NCI-H524 treated with DMSO at 0.1 percent for 48 hours (cell line): ENCODE data around the gene FBXL16.

Source experiments
- DNase-seq: peaks from one replicate; lab custom pipeline; 2025; lab: John Stamatoyannopoulos, UW

The FBXL16 gene

DNA sequence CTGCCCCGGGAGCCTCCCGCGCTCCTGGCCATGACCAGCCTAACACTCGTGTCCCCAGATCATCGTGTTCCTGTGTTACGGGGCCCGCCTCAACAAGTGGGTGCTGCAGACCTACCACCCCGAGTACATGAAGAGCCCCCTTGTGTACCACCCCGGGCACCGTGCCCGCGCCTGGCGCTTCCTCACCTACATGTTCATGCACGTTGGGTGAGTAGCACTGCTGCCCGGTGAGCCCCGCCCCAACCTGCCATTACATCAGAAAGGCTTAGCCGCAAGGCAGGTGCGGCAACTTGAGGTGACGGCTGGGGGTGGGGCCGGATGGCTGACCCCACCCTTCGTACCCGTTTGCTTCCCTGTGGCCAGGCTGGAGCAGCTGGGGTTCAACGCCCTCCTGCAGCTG lies 28.7 kb downstream of the FBXL16 start:
- DNase-seq, result no peak

DNA sequence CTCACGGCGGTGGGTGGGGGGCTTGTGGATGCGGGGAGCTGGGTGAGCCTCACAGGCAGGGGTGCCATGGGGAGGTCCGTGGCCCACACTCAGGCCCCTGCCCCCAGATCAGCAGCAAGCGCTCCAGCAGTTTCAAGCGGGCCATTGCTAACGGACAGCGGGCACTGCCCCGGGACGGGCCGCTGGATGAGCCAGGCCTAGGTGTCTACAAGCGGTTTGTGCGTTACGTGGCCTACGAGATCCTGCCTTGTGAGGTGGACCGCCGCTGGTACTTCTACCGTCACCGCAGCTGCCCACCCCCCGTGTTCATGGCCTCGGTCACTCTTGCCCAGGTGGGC lies 29.1 kb downstream of the FBXL16 start:
- DNase-seq, result no peak

DNA sequence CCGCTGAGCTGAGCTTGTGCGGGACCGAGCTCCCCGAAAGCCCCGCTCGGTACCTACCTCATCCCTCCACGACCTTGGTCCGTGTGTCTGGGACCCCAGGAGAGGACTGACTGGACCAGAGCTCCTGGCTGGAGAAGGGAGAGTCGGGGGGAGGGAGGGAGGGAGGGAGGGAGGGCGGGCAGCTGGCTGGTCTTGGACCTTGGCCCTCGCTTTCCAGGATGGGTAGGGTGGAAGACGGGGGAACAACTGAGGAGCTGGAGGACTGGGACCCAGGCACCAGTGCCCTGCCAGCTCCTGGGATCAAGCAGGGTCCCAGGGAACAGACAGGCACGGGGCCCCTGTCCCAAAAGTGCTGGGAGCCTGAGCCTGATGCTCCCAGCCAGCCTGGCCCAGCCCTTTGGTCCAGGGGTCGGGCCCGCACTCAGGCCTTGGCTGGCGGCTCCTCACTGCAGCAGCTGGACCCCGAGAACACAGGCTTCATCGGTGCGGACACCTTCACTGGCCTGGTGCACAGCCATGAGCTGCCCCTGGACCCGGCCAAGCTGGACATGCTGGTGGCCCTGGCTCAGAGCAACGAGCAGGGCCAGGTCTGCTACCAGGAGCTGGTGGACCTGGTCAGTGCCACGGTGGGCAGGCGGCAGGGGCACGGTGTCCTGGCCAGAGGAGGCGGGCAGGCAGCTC lies 29.6 kb downstream of the FBXL16 start:
- DNase-seq, result no peak

DNA sequence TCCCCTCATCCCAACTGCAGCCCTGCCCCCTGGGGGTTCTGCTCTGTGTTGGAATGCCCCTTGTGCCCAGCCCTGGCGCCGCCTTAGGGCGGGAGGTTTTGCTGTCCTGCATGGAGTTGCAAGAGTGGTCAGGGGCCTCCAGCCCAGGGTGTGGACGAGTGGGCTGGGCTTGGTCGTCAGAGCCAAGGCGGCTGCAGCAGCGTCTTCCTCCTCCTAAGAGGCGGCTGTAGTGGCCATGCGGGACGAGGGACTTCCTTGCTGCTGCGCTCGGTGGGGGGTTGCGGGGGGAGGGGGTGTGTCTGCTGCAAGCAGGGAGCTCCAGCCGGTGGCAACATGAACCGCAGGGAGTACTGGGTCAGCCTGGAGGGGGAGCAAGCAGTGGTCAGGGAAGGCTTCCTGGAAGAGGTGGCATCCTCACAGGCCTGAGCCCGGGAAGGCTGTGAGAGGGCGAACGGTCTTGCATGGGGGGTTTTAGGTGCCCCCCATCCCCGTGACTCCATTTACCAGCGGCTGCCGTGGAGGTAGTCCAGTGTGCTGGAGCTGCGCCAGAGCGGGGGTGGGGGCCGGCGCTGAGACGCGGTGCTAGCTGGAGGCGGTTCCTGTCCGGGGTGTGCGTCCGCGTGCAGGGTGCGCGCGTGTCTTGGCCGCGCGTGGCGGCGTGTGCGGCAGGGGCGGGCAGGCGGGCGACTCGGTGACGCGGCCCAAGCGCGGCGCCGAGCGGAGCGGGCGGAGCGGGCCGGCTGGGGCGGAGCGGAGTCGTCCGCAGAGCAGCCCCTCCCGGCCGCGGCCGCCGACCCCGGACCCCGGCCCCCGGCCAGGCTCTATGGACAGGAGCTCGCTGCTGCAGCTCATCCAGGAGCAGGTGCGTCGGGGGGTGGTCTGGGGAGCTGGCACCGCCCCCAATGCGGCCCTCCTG lies 30.4 kb downstream of the FBXL16 start, which contains the start of gene RHBDL1:
RHBDL1 (plus strand) TSS at position 704 of the 916 bp plus-strand sequence; CDS start at position 824, 120 bp downstream.
- DNase-seq, result no peak

DNA sequence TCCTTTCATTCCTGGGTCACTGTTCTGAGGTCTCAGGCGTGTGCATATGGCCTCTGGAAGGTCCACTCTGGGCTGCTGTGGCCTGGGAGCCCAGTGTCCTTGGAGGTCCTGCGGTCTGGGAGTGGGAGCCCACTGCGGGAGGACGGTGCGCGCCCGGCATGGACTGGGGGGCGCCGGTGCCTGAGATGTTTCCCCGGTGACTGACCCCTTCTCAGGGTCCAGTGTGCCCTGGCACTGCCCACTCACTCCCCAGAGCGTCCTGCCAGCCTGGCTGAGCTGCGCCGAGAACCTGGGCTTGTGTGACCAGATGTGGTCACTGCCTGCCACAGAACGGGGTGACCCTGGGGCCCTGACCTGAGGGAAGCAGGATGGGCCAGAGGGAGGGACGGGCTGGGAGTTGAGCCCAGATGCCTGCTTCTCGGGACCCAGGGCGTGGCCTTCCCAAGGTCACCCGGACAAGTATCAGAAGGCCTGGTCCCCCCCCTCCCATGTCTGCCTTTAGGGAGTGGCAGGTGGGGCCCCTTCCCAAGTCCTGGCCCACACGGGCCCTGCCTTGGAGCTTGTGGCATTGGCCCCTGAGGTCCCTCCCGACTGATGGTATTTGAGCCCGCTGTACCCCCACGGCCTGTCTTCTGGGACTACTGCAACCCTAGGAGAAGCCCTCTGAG lies 31.3 kb downstream of the FBXL16 start:
- no peak for DNase-seq

DNA sequence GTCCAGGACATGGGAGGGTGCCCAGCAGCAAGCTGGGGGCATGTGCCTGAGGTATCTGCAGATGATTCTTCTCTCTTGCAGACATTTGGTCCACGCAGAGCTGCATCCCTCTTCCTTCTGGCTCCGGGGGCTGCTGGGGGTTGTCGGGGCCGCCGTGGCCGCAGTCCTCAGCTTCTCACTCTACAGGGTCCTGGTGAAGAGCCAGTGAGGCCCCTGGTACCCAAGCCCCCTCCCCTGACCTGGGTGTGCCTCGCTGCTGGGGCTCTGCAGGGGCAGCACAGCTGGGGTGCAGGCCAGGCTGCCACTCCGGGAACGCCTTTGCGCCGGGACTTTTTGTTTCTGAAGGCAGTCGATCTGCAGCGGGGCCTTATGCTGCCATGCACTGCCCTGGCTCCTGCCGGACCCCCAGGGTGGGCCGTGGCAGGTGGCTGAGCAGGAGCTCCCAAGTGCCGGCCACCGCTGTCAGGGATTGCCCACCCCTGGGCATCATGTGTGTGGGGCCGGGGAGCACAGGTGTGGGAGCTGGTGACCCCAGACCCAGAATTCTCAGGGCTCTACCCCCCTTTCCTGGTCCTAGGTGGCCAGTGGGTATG lies 32.1 kb downstream of the FBXL16 start:
- DNase-seq, result no peak

DNA sequence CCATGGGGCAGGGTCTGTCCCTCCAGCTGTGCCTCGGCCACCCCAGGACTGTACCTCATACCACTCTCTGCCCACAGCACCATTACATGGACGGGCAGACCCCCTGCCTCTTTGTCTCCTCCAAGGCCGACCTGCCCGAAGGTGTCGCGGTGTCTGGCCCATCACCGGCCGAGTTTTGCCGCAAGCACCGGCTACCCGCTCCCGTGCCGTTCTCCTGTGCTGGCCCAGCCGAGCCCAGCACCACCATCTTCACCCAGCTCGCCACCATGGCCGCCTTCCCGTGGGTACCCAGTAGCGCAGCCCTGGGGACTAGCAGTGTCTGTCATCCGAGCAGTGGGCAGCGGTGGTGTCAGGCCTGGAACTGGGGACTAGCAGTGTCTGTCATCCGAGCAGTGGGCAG lies 32.8 kb downstream of the FBXL16 start:
- DNase-seq, result no peak

DNA sequence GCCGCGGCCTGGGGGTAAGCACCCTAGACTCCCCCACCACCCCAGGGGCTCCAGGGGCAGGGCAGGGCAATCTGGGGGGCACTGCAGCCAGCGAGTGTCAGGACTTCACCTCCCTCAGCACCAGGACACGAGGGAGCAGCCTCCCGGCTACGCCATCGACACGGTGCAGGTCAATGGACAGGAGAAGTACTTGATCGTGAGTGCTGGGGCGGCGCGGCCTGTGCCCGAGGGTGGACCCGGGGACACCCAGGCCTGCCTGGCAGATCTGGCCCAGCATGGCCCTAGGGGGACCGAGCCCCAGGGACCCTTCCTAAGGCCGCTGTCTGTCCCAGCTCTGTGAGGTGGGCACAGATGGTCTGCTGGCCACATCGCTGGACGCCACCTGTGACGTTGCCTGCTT lies 33.2 kb downstream of the FBXL16 start:
- no peak for DNase-seq

DNA sequence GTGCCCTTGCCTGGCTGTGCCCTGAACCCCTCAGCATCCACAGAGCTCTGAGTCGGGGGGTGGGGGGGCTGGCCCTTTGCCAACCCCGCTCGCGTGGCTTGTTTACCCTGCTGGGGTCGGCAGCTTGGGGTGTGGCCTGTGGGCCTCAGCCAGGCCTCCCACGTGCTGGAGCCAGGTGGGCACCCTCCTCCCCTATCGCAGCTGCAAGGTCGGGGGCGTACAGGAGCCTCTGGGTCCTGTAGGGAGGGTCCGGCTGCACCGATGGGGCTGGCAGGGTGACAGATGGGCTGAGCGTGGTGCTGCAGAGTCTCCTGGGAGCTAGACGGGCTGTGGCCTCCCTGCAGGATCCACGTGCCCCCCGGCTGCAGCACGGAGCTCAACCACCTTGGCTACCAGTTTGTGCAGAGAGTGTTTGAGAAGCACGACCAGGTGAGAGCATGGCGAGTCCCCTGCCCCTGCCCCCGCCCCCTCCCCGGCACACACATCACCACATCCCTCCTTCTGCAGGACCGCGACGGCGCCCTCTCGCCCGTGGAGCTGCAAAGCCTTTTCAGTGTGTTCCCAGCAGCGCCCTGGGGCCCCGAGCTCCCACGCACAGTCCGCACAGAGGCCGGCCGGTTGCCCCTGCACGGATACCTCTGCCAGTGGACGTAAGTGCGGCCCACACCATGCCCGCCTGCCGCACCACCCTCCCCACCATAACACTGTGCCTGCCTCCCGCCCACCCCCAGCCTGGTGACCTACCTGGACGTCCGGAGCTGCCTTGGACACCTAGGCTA lies 34.1 kb downstream of the FBXL16 start:
- DNase-seq, result no peak

DNA sequence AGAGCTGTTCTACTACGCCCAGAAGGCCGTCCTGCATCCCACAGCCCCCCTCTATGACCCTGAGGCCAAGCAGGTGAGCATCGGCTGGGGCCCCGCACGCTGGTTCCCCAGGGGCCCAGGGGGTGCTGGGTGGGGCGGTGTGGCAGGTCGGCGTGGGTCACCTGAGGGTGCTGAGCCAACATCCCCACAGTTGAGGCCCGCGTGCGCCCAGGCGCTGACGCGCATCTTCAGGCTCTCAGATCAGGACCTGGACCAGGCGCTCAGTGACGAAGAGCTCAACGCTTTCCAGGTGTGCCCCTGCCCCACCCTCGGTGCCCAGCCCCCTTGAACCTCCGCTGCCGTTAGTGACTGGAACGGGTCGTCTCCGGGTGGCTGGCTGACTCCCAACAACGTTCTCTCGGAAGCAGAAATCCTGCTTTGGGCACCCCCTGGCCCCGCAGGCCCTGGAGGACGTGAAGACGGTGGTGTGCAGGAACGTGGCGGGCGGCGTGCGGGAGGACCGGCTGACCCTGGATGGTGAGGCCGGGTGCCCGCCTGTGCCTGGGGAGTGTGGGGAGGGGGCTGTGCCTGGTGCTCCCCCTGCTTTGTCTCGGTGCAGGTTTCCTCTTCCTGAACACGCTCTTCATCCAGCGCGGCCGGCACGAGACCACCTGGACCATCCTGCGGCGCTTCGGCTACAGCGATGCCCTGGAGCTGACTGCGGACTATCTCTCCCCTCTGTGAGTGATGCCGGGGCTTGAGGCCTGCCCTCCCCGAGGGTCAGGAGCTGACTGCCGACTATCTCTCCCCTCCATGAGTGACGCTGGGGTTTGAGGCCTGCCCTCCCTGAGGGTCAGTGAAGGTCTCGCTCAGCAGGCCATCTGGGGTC lies 34.9 kb downstream of the FBXL16 start:
- DNase-seq, result no peak

DNA sequence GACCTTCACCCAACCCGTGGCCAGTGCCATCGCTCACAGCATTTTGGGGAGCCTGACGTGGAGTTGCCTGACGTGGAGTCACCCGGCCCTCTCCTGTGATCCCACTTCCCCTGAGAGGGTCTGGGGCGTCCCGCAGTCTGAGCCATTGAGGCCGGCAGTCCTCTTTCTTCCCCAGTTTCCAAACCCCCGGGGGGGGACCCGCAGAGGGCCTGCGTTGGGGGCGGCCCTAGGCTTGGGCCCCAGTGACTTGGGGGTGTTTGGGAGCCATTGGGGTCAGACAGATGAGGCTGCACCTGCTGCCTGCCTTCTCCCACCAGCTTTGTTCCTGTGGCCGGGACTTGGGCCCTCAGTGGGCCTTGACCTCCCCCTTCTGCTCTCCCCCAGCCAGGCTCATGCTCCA lies 35.9 kb downstream of the FBXL16 start:
- no peak for DNase-seq

DNA sequence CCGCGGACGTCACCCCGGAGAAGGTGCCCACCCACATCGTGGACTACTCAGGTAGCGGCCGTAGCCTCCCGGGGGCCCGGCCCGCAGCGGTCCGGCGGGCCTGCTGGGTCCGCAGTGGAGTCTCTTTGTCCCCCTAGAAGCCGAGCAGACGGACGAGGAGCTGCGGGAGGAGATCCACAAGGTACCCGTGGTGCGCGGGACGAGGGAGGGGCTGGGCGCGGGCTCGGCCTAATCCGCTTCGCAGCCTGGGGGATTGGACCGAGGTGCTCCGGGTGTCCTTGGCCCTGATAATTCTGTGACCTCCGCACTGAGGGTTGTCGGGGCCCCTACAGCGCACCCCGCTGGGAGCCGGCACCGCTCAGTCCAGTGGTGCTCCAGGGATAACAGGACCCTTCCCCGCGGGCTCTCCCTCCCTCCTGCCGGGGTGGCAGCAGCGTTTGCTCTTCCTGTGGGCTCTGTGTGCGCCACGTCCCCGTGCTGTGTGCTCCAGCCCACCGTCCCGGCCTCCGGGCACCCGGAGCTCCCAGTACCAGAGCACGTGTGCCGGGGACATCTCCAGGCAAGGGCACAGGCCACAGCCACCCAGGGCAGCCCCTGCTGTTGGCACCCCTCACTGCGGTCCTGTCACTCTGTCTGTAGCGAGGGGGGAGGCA lies 37.0 kb downstream of the FBXL16 start:
- DNase-seq, result no peak

DNA sequence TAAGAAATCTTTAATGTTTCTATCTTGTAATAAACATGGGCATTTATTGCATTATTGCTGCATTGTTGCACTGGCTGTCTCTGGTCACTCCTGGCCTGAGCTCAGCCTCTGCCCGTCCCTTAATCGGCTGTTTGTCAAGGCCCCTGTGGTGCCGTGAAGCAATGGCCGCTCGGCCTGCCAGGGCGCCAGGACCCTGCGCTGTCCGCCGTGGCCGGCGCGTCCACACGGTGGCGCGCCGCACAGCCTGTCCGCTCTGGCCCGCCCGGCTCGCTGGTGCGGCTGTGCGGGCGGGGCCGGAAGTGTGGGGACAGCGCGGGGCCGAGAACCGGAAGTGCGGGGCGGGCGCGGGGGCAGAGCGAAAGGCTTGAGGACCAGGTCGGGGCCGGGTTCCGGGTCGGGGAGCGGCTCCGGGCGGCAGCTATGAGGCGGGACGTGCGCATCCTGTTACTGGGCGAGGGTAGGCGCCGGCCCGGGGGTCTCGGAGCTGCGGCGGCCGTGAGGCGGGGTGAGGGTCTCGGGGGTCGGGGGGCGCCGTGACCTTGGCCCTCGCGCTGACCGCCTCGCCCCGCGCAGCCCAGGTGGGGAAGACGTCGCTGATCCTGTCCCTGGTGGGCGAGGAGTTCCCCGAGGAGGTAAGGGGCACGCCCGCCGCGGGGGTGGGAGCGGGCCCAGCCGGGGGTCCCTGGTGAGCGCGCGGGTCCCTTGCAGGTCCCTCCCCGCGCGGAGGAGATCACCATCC lies 37.7 kb downstream of the FBXL16 start, which contains the start of gene RHOT2:
RHOT2 (plus strand) TSS at position 353 of the 739 bp plus-strand sequence; CDS start at position 421, 68 bp downstream.
- DNase-seq, result peak; percentile 9

DNA sequence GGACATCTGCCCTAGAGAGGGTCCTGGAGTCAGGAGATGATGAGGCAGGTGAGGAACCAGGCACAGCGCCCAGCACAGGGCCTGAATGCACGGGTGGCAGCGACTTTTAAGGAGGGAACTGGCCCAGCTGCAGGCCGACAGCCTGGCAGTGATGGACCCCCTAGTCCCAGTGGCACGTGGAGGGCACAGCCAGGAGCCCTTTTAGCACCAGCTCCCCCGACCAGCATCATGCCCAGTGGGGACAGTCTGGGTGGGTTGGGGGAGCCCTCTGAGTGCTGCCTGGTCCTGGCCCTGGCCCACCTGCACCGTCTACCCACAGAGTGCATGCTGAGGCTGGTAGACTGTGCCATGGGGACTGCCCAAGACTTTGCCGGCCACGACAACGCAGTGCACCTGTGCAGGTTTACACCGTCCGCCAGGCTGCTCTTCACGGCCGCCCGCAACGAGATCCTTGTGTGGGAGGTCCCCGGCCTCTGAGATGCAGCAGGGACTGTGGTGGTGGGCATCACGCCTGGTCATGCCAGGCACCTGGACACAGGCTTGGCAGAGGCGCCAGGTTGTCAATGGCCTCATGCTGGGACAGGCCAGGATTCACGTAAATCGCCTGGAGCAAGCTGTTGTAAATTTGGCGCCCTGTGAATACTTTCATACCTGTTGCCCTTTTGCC lies 38.4 kb downstream of the FBXL16 start:
- DNase-seq, result no peak

DNA sequence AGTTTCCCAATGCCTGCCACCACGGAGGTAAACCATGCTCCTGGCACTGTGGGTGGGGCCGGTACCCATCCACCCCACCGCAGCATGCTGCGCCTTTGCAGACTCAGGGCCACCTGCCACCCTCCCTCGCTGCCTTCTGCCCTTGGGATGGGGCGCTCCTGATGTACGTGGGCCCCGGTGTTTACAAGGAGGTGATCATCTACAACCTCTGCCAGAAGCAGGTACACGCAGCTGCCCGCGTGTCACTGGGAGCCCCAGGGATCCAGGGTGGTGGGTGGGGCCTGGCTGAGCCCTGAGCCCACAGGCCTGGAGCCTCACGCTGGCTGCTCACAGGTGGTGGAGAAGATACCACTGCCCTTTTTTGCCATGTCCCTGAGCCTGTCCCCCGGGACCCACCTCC lies 39.0 kb downstream of the FBXL16 start:
- no peak for DNase-seq

DNA sequence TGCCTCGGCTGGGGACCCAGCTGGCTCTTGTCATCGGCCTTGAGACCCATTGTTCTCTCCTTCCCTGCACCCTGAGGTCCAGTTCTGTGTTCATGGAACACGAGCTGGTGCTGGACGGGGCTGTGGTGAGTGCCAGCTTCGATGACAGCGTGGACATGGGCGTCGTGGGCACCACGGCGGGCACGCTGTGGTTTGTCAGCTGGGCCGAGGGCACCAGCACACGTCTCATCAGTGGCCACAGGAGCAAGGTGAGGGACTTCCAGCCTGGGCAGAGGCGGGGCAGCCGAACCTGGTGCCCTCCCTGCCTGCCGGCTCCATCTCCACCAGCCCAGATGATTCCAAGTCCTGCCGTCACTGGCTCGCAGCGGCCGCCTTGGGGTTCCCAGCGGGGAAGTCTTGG lies 43.0 kb downstream of the FBXL16 start:
- no peak for DNase-seq

DNA sequence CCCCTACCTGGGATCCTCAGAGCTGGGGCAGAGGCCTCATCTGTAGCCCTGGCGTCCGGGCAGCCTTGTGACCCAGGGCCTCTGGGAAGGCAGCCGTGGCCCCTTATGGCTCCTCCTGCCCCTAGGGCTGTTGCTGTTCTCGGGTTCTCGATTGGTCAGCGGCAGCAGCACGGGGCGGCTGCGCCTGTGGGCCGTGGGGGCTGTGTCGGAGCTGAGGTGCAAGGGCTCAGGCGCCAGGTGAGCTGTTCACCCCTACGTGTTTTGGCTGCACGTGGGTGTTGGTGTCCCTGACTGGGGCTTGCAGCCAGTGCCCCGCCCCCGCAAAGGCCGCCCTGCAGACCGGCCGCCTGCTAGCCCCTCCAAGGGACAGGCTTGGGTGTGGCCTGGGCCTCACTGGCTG lies 43.5 kb downstream of the FBXL16 start:
- no peak for DNase-seq

DNA sequence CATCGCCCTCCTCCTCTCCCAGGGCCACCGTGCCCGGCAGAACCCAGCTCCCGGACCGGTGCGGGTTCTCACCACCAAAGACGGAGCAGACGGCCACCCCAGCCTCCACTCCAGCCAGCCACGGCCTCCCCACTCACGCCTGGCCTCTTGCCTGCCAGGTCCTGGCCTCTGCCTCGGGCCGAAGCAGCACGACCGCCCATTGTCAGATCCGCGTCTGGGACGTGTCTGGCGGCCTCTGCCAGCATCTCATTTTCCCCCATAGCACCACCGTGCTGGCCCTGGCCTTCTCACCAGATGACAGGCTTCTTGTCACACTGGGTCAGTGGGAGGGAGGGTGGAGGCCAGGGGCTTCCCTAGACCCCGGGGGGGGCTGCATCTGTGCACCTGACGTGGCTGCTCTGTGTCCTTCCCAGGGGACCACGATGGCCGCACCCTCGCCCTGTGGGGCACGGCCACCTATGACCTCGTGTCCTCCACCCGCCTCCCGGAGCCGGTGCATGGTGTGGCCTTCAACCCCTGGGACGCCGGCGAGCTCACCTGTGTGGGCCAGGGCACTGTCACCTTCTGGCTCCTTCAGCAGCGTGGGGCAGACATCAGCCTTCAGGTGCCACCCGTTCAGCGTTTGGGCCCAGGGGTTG lies 44.3 kb downstream of the FBXL16 start:
- DNase-seq, result no peak
